Measurements from ENCODE around the gene ANKRD30B.
"Not testable (repeated sequence)": the region's sequence is repeated elsewhere in the genome, so short reads cannot be mapped to it uniquely, and the experiment has no call there.

- TF ChIP-seq CTCF (IDR thresholded peaks at IDR 0.05; ENCODE audit: borderline replicate concordance, extremely low read depth, low read length, poor library complexity, severe bottlenecking); EZH2 (IDR thresholded peaks at IDR 0.05; ENCODE audit: borderline replicate concordance, low read depth, low read length, severe bottlenecking): not testable (repeated sequence)
Measured at GRCh38 chr18:14841607-14842006, 93.6 kb downstream of the ANKRD30B start.
